Stimulated activated naive B cell treated with anti-CD40 and anti-IgM and Interleukin-4, amounts not matched to agents 10 μg/mL and 1 μg/mL and 100 μg/mL, for 72 hours (primary cell): Measurements from ENCODE around the gene SH3BP5L.

Source experiments
- ATAC-seq, 2 donors: fragments of 150-1000 bp; cut with Tn5 transposase; replicated peaks; 2 replicates each; pipeline ENCODE4 v1.10.0; 2021; ENCODE audit warnings: moderate library complexity in 1 of 2
- DNase-seq: peaks from one replicate; pipeline ENCODE4 v3.0.0; 2021
- H3K27ac Mint-ChIP-seq: one replicate; pipeline ENCODE4 v1.8.0; 2022; ENCODE audit warnings: mild to moderate bottlenecking, mixed read lengths
- H3K27me3 Mint-ChIP-seq, 2 donors: one replicate each; pipeline ENCODE4 v1.8.0; 2022; ENCODE audit warnings: mixed read lengths in 2 of 2
- H3K36me3 Mint-ChIP-seq, 2 donors: one replicate each; pipeline ENCODE4 v1.8.0; 2022; ENCODE audit warnings: mixed read lengths in 2 of 2, mild to moderate bottlenecking in 1 of 2
- H3K4me1 Mint-ChIP-seq, 2 donors: one replicate each; pipeline ENCODE4 v1.8.0; 2022; ENCODE audit warnings: mixed read lengths in 2 of 2, mild to moderate bottlenecking in 1 of 2
- H3K4me3 Mint-ChIP-seq, 2 donors: one replicate each; pipeline ENCODE4 v1.8.0; 2022; ENCODE audit warnings: mild to moderate bottlenecking in 2 of 2, mixed read lengths in 2 of 2, moderate library complexity in 1 of 2
- H3K9me3 Mint-ChIP-seq, 2 donors: one replicate each; pipeline ENCODE4 v1.8.0; 2022; ENCODE audit warnings: mixed read lengths in 2 of 2, mild to moderate bottlenecking in 1 of 2

Gene SH3BP5L

DNA sequence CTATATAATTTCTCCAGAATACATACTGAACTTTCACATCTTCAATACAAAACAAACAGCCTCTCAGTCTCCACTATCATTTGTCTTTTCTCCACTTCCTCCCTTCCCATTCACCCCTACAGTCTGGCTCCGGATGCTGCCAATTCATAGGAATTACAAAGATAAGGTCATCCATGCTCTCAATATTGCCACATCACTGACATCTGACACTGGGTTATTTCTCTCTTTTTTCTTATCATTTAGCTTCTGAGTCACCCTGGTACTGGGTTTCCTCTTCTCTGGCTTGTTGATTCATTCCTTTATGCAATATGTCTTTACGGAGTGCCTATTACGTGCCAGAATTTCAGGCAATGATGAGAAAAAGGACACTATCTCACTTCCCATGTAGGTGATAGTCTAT lies 3.1 kb upstream of the SH3BP5L start:
- DNase-seq, result no peak
- Mint-ChIP-seq H3K9me3 (no peaks in the 10 kb centered on the region), H3K27me3 (peaks cover 0 to 4% of the 10 kb centered on the region in 2 donors), H3K4me1 (peaks cover 19 to 36% of the 10 kb centered on the region in 2 donors), H3K27ac (no peak overlapping the region), H3K36me3 (peaks cover 3 to 16% of the 10 kb centered on the region in 2 donors), H3K4me3 (no peak overlapping the region)
- no peak for ATAC-seq

DNA sequence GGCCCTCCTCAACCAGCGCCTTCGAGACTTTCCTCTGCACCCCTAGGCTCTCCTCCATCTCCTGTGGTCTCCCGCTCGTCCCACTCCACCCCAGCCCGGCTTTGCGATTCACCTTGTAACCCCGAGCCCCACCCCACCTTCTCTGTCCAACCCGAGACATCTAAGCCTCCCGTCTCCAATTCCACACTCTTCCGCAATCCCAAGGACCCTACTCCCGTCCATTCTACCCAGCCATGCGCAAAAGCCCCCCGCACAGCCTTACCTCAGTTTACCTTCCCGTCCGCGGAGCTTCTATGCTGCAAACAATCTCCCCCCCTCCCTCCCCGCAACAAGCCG lies 174 bp downstream of the SH3BP5L start:
- no peaks in the 10 kb centered on the region for H3K9me3 Mint-ChIP-seq
- peak overlapping the region; percentile 99 for H3K27ac Mint-ChIP-seq
- no peaks in the 10 kb centered on the region for H3K27me3 Mint-ChIP-seq
- H3K4me1 Mint-ChIP-seq, result peaks cover 43 to 69% of the 10 kb centered on the region in 2 donors
- H3K36me3 Mint-ChIP-seq, result peaks cover 23 to 42% of the 10 kb centered on the region in 2 donors
- ATAC-seq (peak; percentile 4 to 7), DNase-seq (no peak)
- H3K4me3 Mint-ChIP-seq, result peak overlapping the region; percentile 96 to 99

DNA sequence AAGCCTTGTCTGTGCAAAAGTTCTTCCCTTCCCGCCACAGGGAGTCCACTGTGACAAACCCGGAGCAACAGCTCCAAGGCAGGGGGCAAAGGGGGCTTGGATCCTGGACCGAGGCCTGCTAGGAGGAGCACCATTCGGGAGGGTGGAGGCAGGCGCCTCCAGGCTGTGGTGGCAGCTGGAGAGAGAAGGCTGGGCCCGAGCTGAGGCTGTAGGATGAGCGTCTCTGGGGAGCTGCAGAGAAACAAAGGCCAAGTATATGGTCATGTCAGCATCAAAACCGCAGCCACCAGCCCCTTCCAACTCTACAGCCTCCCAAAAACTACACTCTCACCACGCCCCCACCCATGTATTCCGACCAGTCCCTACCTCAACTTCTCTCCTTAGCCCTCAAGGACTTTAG lies 579 bp downstream of the SH3BP5L start:
- no peak for ATAC-seq
- H3K27me3 Mint-ChIP-seq, result no peaks in the 10 kb centered on the region
- H3K36me3 Mint-ChIP-seq, result peaks cover 27 to 46% of the 10 kb centered on the region in 2 donors

DNA sequence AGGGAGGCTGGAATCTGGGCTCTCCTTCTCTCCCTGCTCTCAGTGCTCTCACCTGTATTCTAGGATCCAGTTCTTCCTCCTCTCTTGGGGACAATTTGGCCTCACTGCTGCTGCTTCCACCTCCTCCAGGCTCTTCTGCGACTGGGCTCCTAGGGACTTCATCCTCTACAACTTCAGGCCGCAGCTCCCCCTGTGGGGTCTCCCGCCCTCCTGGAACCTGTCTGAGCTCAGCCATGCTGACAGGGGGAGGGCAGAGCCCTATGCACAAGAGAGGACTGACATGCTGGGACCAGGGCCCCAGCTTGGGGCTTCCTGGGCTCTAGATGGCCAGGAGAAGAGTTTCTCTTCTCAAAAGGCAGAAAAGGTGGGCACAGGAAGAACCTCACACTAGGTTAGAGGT lies 1.0 kb downstream of the SH3BP5L start:
- no peak for ATAC-seq
- H3K27ac Mint-ChIP-seq, result peak overlapping the region; percentile 99

More for the DNA sequence above, 579 bp downstream of the SH3BP5L start:
- Mint-ChIP-seq H3K27ac (peak overlapping the region; percentile 99), H3K4me1 (peaks cover 47 to 73% of the 10 kb centered on the region in 2 donors), H3K4me3 (peak overlapping the region; percentile 96 to 99), H3K9me3 (no peaks in the 10 kb centered on the region)
- DNase-seq, result no peak

DNA sequence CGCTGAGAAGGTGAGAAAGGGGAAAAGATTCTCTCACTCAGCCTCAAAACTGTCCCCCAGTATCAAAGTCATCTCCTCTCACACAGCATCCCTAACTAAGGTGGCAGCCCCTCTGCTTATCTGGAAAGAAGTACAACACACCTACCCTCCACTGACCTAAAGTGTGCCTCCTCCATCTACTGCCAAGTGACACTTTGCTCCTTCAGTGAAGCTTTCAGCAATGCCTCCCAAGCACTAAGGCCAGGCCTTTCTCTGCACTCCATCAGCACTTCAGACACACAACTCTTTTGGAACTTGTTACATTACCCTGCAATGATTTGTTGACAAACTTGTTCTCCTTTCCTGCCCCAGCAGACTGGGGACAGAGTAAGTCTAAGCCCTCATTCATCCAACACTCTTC lies 1.4 kb downstream of the SH3BP5L start:
- no peak for DNase-seq
- Mint-ChIP-seq H3K36me3 (peaks cover 31 to 49% of the 10 kb centered on the region in 2 donors), H3K27me3 (no peaks in the 10 kb centered on the region), H3K9me3 (no peaks in the 10 kb centered on the region), H3K27ac (peak overlapping the region; percentile 99), H3K4me1 (peaks cover 50 to 79% of the 10 kb centered on the region in 2 donors), H3K4me3 (peak overlapping the region; percentile 96 to 99)
- no peak for ATAC-seq

More for the DNA sequence above, 1.0 kb downstream of the SH3BP5L start:
- DNase-seq, result no peak
- Mint-ChIP-seq H3K4me1 (peaks cover 50 to 77% of the 10 kb centered on the region in 2 donors), H3K36me3 (peaks cover 30 to 48% of the 10 kb centered on the region in 2 donors), H3K4me3 (peak overlapping the region; percentile 96 to 99), H3K27me3 (no peaks in the 10 kb centered on the region), H3K9me3 (no peaks in the 10 kb centered on the region)

DNA sequence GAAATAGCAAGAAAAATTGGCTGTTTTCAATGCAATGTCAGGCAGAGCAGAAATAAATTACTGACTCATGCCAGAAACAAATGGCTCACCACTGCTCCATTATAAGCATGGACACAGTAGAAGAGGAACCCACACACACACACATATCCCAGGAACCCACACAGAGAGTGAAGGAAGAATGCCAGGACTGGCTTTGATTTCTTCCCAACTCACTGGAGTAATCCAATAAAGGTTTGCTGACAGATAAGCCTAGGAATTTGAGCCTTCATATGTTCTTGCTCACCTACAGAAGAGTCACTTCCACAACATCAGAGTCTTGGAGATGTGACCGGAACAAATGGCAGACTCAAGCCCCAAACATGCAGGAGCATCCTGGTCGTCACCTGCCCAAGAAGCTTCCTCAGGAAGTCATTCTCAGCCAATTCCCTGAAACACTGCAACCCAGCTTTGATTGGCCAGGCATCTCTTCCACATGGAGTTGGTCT lies 2.2 kb downstream of the SH3BP5L start:
- Mint-ChIP-seq H3K4me1 (peaks cover 54 to 82% of the 10 kb centered on the region in 2 donors), H3K27ac (no peak overlapping the region), H3K27me3 (no peaks in the 10 kb centered on the region), H3K9me3 (no peaks in the 10 kb centered on the region), H3K4me3 (peak overlapping the region; percentile 5 to 96), H3K36me3 (peaks cover 37 to 55% of the 10 kb centered on the region in 2 donors)
- DNase-seq, result no peak
- no peak for ATAC-seq

DNA sequence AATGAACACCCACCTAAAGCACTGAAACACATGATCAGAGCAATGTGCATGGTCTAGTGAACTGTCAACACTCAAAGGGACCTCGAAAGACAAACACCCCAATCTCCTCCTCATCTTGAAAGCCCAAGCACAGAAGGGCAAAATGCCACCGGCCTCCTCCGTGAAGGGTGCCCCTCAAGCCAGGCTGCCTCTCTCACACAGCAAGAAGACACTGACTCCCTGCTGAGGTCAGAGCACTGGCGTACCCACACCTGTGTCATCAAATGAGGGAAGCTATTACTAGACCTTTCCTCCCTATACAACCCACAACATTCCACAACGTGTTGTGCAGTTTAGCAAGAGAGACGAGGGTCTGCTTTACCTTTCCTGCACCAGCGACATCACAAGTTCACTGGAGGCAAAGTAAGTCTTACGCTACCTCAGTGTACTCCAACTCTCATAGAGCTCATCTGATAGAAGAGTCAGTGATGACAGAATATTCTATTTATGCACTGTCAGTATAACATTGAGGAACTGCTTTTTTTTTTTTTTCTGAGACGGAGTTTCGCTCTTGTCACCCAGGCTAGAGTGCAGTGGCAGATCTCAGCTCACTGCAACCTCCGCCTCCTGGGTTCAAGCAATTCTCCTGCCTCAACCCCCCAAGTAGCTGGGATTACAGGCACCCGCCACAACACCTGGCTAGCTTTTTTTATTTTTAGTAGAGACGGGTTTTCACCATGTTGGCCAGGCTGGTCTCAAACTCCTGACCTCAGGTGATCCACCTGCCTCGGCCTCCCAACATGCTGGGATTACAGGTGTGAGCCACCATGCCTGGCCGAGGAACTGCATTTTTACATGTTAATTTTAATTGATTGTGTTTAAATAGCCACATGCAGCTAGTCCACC lies 3.3 kb downstream of the SH3BP5L start:
- Mint-ChIP-seq H3K9me3 (no peaks in the 10 kb centered on the region), H3K4me3 (peak overlapping the region; percentile 41 to 55), H3K4me1 (peaks cover 62 to 91% of the 10 kb centered on the region in 2 donors), H3K27me3 (no peaks in the 10 kb centered on the region), H3K27ac (peak overlapping the region; percentile 71), H3K36me3 (peaks cover 37 to 66% of the 10 kb centered on the region in 2 donors)
- ATAC-seq, result peak in 1 of 2 donors; percentile 20
- no peak for DNase-seq

DNA sequence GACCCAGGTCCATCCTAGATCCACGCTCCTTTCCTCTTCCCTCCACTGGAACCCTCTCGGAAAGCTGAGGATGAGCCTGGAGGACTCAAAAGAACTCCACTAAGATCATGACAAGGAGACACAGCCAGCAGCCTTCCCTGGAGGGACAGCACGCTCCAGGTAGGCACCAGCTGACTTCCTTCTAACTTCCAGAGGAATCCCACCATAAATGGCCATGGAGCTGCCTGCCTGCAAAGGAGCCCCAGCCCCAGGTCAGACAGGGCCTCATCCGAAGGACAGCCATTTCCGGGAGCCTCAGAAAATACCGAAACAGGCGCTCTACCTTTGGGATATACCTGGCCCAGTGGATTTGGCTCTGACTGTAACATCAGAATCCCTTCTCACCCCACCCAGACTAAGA lies 4.1 kb downstream of the SH3BP5L start:
- Mint-ChIP-seq H3K9me3 (no peaks in the 10 kb centered on the region), H3K36me3 (peaks cover 42 to 71% of the 10 kb centered on the region in 2 donors), H3K27me3 (no peaks in the 10 kb centered on the region), H3K4me3 (no peak overlapping the region), H3K27ac (no peak overlapping the region), H3K4me1 (peaks cover 63 to 91% of the 10 kb centered on the region in 2 donors)
- no peak for DNase-seq
- ATAC-seq, result no peak

DNA sequence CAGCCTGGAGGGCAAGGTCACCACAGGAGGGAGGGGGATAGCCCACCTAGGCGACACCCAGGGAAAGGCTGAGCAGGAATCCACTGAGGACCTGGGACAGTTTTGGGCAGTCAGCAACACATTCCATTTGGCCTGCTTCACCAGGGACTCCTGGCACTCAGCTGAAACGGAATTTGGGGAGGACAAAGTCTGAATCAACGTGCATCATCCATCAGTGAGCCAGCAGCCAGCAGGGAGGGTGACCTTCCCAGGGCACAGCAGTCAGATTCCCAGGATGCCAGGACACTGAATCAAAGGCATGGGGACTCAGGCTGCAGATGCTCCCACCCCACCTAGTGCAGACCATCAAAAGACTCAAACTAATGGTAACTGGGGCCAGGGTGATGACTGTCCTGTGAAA lies 4.6 kb downstream of the SH3BP5L start:
- H3K4me3 Mint-ChIP-seq, result no peak overlapping the region
- peaks cover 48 to 76% of the 10 kb centered on the region in 2 donors for H3K36me3 Mint-ChIP-seq
- H3K9me3 Mint-ChIP-seq, result no peaks in the 10 kb centered on the region
- H3K27me3 Mint-ChIP-seq, result no peaks in the 10 kb centered on the region
- no peak for DNase-seq
- H3K27ac Mint-ChIP-seq, result peak overlapping the region; percentile 73
- no peak for ATAC-seq
- peaks cover 64 to 94% of the 10 kb centered on the region in 2 donors for H3K4me1 Mint-ChIP-seq

DNA sequence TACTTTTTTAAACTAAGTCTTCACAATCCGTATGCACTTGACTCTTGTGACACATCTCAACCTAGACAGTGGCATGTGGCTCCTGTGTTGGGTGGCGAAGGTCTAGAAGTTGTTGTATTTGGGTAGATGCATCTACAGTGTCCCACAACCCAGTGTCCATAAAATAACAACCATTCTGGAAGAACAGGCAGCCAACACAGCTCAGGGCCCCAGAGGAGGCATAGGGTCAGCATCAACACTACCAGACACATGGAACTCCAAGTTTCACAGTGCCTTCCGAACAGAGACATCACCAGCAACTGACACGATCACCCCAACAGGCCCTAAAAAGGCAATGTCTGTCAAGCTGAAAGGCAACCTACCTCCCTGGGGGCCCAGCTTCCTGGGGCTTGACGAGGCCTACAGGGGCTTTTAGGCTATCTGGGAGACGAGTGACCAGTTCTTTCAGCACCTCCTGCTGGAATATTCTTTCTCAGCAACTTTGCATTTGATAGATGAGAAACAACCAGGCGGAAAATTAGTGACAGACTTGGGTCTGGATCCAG lies 5.6 kb downstream of the SH3BP5L start:
- Mint-ChIP-seq H3K27ac (peak overlapping the region; percentile 31), H3K36me3 (peaks cover 54 to 78% of the 10 kb centered on the region in 2 donors), H3K4me1 (peaks cover 59 to 93% of the 10 kb centered on the region in 2 donors), H3K9me3 (no peaks in the 10 kb centered on the region), H3K4me3 (no peak overlapping the region), H3K27me3 (no peaks in the 10 kb centered on the region)
- ATAC-seq (no peak), DNase-seq (no peak)

DNA sequence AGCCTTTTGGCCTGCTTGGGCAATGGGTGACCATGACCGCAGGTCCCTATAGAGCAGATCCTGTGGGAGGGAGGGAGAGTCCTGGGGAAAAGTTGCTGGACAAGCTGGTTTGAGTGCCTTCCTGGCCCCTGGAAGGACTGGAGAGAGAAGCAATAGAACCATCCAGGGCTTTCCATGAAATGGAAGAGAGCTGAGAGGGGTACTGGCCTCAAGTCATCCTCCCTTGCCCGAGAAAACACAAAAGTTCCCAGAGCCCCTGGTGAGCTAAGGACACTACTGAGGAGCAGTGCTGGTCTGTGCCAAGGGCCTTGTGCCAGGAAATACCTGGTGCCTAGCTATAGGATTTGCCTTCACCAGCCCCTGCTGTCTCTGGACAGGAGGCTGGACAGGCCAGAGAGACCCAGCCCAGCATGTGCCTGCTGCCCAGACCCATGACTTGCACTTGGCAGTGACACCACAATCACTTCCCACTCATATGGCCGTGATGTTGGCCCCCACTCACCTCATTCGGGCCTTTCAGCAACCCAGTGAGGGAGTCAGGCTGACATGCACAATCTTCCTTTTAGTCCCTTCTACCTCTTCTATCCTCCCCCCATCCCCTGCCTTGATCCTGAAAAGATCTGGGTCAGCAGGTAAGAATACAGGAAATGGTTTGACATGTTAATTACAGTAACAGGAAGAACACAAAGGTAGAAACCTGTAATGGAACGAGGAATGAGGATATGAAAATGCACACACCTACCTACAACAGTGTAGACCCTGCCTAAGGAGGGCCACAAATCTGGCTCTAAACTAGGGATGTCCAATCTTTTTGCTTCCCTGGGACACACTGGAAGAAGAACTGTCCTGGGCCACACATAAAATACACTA lies 7.0 kb downstream of the SH3BP5L start:
- peaks cover 60 to 75% of the 10 kb centered on the region in 2 donors for H3K36me3 Mint-ChIP-seq
- DNase-seq, result no peak

DNA sequence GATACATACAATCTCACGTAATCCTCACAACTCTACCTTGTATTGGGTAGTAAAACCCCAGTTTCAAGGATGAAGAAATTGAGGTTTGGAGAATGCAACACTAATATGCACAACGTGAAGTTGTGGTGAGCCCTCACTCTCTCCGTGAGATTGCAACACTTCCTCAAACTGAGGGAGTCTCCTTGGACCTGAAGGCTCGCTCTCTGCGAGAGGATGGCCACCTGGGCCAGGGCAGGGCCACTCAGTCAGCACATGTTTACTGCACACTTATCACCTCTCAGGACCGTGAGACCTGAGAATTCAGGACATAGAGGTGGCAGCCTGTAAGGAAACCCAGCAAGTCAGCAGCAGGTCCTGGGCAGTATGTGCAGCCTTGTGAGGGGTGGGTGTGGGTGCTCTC lies 8.7 kb downstream of the SH3BP5L start:
- peak; percentile 33 to 58 for ATAC-seq
- peak overlapping the region; percentile 78 for H3K27ac Mint-ChIP-seq

More for the DNA sequence above, 7.0 kb downstream of the SH3BP5L start:
- Mint-ChIP-seq H3K27me3 (no peaks in the 10 kb centered on the region), H3K4me1 (peaks cover 48 to 79% of the 10 kb centered on the region in 2 donors), H3K4me3 (peak overlapping the region in 1 of 2 donors; percentile 48), H3K27ac (peak overlapping the region; percentile 21), H3K9me3 (no peaks in the 10 kb centered on the region)
- peak; percentile 76 to 79 for ATAC-seq

DNA sequence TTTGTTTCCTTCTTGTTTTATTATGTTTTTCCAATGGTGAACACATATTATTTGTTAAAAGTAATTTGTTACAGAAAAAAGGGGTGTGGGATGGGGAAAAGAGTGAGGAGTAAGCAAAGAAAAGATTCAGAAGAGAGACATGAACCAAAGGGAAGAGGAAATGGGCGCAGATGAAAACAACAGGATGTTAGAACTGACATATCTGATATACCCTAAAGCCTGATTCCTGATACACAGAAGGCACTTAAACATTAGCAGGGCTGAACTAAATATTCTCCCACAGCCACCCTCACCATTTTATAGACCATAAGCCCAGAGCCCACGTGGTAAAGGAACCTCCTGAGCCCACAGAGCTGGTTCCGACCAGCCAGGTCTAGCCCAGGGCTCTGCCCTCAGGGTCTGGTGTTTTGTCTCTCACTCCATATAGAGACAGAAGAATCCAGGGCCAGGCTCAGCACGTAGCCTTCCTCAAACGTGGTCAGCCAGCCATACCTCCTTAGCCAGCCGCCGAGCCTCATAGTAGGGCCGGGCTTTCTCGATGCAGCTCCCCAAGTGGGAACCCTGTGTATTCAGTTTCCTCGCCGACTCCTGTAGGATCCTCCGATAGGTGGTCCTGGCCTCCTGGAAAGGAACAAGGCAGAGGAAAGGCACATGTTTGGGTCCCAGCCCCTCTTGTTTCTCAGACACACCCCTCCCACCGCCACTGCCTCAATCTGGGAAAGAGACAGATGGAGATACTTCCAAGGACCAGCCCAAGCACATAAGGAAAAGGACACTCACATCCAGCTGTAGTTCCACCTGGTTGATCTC lies 9.5 kb downstream of the SH3BP5L start:
- Mint-ChIP-seq H3K9me3 (no peaks in the 10 kb centered on the region), H3K27ac (peak overlapping the region; percentile 66), H3K27me3 (no peaks in the 10 kb centered on the region), H3K36me3 (peaks cover 65 to 79% of the 10 kb centered on the region in 2 donors), H3K4me3 (no peak overlapping the region), H3K4me1 (peaks cover 40 to 58% of the 10 kb centered on the region in 2 donors)
- ATAC-seq (no peak), DNase-seq (no peak)

More for the DNA sequence above, 8.7 kb downstream of the SH3BP5L start:
- no peaks in the 10 kb centered on the region for H3K27me3 Mint-ChIP-seq
- no peak overlapping the region for H3K4me3 Mint-ChIP-seq
- H3K36me3 Mint-ChIP-seq, result peaks cover 64 to 83% of the 10 kb centered on the region in 2 donors
- peaks cover 45 to 62% of the 10 kb centered on the region in 2 donors for H3K4me1 Mint-ChIP-seq
- no peaks in the 10 kb centered on the region for H3K9me3 Mint-ChIP-seq
- DNase-seq, result no peak
